Spleen (tissue), 7 donors: ENCODE data around the gene SWSAP1.
"Not testable (repeated sequence)": the region's sequence is repeated elsewhere in the genome, so short reads cannot be mapped to it uniquely, and the experiment has no call there.

ENCODE experiments used
- CTCF ChIP-seq, 11 experiments: fragments of 200-600 bp in 7 of 11; fragments of 450-650 bp in 4 of 11; sonication (generic) in 4 of 11; IDR thresholded peaks in 8 of 11; conservative IDR thresholded peaks in 3 of 11; 1 replicate in 7 of 11; 2 replicates in 4 of 11; pipeline versions ENCODE4 v1.4.0 to v1.8.0; 2016 to 2021; ENCODE audit warnings: antibody characterized with exemption in 11 of 11, inconsistent platforms in 4 of 11, mild to moderate bottlenecking in 1 of 11
- POLR2A ChIP-seq, 3 donors: fragments of 450-650 bp; IDR thresholded peaks; one replicate each; pipeline ENCODE4 v1.5.1; 2017; ENCODE audit warnings: antibody characterized with exemption in 3 of 3, mild to moderate bottlenecking in 1 of 3
- donor health status: DM: no; HTN: no; CAD: no; lungs with moderate emphysema.
- donor health status: DM: no; HTN: no; CAD: no.
- donor health status: DM: no; HTN: no; CAD: no.

GRCh38 chr19:11406703-11407236, 32.3 kb downstream of the SWSAP1 start:
- TF ChIP-seq CTCF (IDR thresholded peaks at IDR 0.05 in 8 of 11, conservative IDR thresholded peaks at IDR 0.05 in 3 of 11); POLR2A (IDR thresholded peaks at IDR 0.05): not testable (repeated sequence)
